Activated T-helper 2 cell treated with anti-CD3 and anti-CD28 coated beads, Interferon-gamma antibody, Interleukin-2, Interleukin-4, amounts not matched to agents 10 μg/mL and 5 μg/mL and 100 μg/mL, durations not matched to agents 14 hours and 24 hours and 36 hours (primary cell): Measurements from ENCODE around the gene RAP1GAP. TPM values are rescaled to one million over a fixed set of nuclear protein-coding genes. Genes with fewer than 3 reads are reported as not detected.
"Not testable (repeated sequence)": the region's sequence is repeated elsewhere in the genome, so short reads cannot be mapped to it uniquely, and the experiment has no call there.

ENCODE experiments used
- DNase-seq: peaks from one replicate; pipeline ENCODE4 v3.0.0; 2021; ENCODE audit warnings: low spot score
- H3K27ac Mint-ChIP-seq: one replicate; pipeline ENCODE4 v1.8.0; 2021; ENCODE audit warnings: mixed read lengths
- H3K27me3 Mint-ChIP-seq: one replicate; pipeline ENCODE4 v1.8.0; 2021; ENCODE audit warnings: low read depth, mixed read lengths
- H3K36me3 Mint-ChIP-seq: one replicate; pipeline ENCODE4 v1.8.0; 2021; ENCODE audit warnings: low read depth, mixed read lengths
- H3K4me1 Mint-ChIP-seq: one replicate; pipeline ENCODE4 v1.8.0; 2021; ENCODE audit warnings: low read depth, mixed read lengths
- H3K4me3 Mint-ChIP-seq: one replicate; pipeline ENCODE4 v1.8.0; 2021; ENCODE audit warnings: low read depth, mild to moderate bottlenecking, moderate library complexity, mixed read lengths
- H3K9me3 Mint-ChIP-seq: one replicate; pipeline ENCODE4 v1.8.0; 2021; ENCODE audit warnings: mixed read lengths
- intact Hi-C: fragments of 100-400 bp; cut with micrococcal nuclease; formaldehyde crosslinking; loops from one replicate; pipeline ENCODE4 v1.15.1; 2023
- total RNA-seq: library from RNA; stranded (reverse); gene quantifications from 2 replicates; pipeline ENCODE4 v1.2.3, GENCODE V29; 2022

RAP1GAP gene
- total RNA-seq, 1 donor from 2014 or later, result 0.46 TPM

DNA sequence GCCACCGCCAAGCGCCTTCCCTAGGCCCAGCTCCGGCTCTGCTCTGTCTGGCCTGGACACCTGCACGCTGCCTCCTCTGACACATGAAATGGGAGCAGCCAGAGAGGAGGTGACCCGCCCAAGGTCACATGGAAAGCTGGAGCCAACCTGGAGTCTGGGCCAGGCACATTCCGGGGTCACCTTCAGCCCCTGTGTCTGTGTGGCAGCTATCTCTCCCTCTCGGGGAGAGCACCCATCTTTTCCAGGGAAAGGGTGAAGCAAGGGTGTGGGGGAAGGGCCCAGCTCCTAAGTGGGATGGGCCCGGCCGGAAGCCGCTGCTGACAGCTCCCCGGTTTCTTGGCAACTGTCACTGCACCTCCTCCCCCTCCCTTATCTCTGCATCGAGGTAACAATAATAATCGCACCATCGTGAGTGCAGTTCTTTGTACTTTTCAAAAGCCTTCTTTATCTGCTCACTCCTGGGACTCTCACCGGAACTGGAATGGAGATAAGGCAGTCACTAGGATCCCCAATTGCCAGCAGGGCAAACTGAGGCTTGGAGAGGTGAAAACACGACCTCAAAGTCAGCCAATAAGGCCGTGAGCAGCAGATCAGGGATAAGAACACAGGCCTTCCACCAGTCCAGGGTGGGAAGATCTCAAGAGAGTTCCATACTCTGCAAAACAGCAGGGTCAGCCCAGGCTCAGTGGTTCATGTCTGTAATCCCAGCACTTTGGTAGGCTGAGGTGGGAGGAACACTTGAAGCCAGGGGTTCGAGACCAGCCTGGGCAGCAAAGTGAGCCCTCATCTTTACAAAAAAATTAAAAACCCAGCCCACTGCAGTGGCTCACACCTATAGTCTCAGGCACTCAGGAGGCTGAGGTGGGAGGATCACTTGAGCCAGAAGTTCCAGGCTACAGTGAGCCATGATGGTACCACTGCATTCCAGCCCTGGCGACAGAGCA, 36.9 kb downstream of the RAP1GAP start:
- no peak for DNase-seq
- intact Hi-C loops, result no loop called here
- Mint-ChIP-seq H3K36me3 (no peaks in the 10 kb centered on the region), H3K27me3 (no peaks in the 10 kb centered on the region), H3K27ac (no peak overlapping the region), H3K9me3 (no peaks in the 10 kb centered on the region), H3K4me3 (no peak overlapping the region), H3K4me1 (no peaks in the 10 kb centered on the region)

DNA sequence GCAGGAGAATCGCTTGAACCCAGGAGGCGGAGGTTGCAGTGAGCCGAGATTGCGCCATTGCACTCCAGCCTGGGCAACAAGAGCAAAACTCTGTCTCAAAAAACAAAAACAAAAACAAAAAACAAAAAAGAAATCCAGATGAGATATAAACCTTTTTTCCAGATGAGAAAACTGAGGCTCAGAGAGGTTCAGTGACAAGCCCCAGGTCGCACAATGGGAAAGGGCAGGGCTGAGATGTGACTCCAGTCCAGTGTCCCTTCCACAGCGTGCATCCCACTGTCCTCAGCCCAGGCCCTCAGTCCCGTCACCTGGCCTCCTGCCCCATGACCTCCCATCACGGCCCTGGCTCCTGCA, 37.6 kb downstream of the RAP1GAP start:
- H3K4me3 Mint-ChIP-seq, H3K9me3 Mint-ChIP-seq, H3K27me3 Mint-ChIP-seq, H3K36me3 Mint-ChIP-seq, H3K27ac Mint-ChIP-seq, H3K4me1 Mint-ChIP-seq, intact Hi-C loops, DNase-seq: not testable (repeated sequence)

DNA sequence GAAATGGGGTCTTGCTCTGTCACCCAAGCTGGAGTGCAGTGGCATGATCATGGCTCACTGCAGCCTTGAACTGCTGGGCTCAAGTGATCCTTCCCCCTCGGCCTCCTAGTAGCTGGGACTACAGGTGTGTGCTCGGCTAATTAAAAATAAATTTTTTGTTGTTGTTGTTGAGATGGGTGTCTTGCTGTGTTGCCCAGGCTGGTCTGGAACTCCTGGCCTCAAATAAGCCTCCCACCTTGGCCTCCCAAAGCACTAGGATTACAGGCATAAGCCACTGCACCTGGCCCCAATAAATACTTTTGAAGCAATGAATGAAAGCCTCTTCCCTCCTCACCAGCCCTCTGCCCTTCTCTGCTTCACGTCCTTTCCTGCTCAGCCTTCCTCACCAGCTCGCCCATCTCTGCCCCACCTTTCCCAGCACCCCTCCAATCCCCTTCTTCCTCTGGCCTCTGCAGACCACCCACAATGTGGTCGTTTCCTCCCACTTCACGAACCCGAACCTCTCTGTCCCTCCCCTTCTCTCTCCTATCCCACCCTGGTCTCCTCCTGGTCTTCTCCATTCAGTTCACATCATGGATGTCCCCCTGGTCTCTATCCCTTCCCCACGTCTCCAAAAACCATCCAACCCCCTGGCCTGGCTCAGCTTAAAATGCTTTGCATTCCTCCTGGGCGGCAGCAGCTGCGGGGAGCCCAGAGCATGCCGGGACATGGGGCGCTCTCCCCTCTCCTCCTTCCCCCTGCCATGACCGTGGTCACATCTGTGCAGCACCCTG, 38.4 kb downstream of the RAP1GAP start:
- H3K4me1 Mint-ChIP-seq, result no peaks in the 10 kb centered on the region
- DNase-seq, result no peak
- no peaks in the 10 kb centered on the region for H3K9me3 Mint-ChIP-seq
- H3K27ac Mint-ChIP-seq, result no peak overlapping the region
- H3K4me3 Mint-ChIP-seq, result no peak overlapping the region
- intact Hi-C loops, result no loop called here
- H3K27me3 Mint-ChIP-seq, result no peaks in the 10 kb centered on the region
- no peaks in the 10 kb centered on the region for H3K36me3 Mint-ChIP-seq

DNA sequence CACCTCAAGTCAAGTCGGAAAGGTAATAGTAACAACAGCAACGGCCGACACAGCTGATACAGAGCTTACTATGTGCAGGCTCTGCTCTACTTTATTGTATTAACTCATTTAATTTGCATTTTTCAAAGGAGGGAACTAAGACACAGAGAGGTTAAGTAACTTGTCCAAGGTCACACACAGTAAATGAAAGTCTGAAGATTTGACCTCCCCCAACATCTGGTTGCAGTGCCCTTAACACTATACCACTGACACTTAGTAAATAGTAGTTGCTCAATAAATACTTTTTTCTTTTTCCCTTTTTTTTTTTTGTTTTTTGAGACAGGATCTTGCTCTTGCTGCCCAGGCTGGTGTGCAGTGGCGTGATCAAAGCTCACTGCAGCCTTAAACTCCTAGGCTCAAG, 39.2 kb downstream of the RAP1GAP start:
- H3K27me3 Mint-ChIP-seq, result no peaks in the 10 kb centered on the region

DNA sequence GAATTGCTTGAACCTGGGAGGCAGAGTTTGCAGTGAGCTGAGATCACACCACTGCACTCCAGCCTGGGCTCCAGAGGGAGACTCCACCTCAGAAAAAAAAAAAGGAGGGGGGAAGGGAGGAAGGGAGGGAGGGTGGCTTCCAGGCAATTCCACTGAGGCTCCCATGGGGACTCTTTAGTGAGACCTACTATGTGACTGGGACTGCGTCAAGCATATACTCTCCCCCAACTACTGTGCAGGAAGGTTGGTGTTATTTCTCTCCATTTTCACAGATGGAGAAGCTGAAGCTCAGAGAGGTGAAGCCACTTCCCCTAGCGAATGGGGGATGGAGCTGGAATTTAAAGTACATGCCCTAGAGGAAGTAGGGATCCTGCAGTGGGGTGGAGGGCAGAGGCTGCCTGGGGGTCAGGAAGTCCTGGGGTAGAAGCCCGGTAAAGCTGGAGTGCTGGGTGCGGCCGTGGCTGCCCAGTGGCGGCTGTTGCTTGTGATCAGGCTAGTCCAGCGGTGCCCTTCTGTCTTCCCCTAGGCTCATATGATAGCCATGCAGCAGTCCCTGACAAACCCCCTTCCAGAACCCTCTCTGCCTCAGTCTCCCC, 40.3 kb downstream of the RAP1GAP start:
- no peak for DNase-seq
- H3K9me3 Mint-ChIP-seq, result no peaks in the 10 kb centered on the region
- no peaks in the 10 kb centered on the region for H3K27me3 Mint-ChIP-seq
- intact Hi-C loops, result no loop called here
- no peaks in the 10 kb centered on the region for H3K4me1 Mint-ChIP-seq
- no peak overlapping the region for H3K27ac Mint-ChIP-seq
- H3K36me3 Mint-ChIP-seq, result no peaks in the 10 kb centered on the region
- no peak overlapping the region for H3K4me3 Mint-ChIP-seq

More for the DNA sequence above, 39.2 kb downstream of the RAP1GAP start:
- Mint-ChIP-seq H3K4me3 (no peak overlapping the region), H3K4me1 (no peaks in the 10 kb centered on the region), H3K36me3 (no peaks in the 10 kb centered on the region), H3K27ac (no peak overlapping the region), H3K9me3 (no peaks in the 10 kb centered on the region)
- intact Hi-C loops, result no loop called here
- DNase-seq, result no peak

DNA sequence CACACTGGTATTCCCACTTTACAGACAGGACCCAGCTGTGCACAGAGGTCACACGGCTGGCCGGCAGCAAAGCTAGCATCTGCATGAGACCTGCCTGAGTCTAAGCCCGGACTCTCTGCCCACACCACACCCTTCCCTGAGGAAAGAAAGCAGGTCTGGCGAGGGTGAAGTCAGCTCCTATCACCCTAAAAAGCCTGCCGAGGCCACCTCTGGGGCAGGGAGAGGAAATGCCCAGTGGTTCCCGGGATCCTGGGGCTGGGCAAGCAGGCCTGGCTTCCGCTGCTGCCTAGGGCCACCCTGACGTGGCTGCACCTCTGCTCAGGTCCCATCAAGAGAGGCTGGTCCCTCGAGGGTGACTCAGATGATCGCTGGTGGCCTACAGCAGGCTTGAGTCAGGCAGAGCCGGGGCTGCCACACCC, 42.2 kb downstream of the RAP1GAP start:
- no peak for DNase-seq
- peaks cover 1% of the 10 kb centered on the region for H3K27me3 Mint-ChIP-seq
- H3K36me3 Mint-ChIP-seq, result no peaks in the 10 kb centered on the region
- no peaks in the 10 kb centered on the region for H3K9me3 Mint-ChIP-seq
- peaks cover 2% of the 10 kb centered on the region for H3K4me1 Mint-ChIP-seq
- H3K4me3 Mint-ChIP-seq, result no peak overlapping the region
- intact Hi-C loops, result no loop called here
- no peak overlapping the region for H3K27ac Mint-ChIP-seq

DNA sequence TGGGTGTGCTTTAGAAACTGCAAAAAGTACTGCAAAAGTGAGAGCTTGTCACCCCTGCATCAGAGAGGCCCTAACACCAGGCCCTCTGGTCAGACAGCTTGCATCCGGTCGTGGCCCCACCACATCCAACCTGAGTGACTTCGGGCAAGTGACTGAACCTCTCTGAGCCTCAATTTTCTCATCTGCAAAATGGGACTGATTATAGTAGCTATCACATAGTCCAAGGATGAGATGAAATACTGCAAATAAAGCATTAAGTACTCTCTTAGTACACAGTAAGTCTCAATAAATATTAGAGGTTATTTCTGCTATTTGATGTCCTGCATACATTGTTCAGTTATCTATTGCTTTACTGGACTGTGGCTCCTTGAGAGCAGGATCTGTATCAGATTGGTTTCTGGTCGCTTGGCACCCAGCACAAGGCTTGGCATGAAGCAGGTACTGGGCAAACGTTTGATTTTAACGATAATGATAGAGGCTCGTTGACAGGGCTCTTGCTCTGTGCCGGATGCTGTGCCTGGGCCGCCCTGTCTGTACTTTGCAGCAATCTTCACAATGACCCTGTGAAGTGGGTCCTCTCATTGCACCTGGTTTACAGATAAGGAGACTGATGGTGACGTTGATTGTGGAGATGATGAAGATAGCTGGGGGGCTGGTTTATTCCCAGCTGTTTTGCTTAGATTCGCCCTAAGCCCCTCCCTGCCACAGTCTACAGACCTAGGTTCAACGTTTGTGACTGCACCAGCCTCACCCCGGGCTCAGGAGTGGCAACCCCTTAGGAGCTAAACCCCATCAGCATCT, 43.6 kb downstream of the RAP1GAP start:
- Mint-ChIP-seq H3K4me1 (peaks cover 2% of the 10 kb centered on the region), H3K27me3 (peaks cover 10% of the 10 kb centered on the region), H3K4me3 (no peak overlapping the region), H3K27ac (no peak overlapping the region), H3K9me3 (no peaks in the 10 kb centered on the region), H3K36me3 (no peaks in the 10 kb centered on the region)
- DNase-seq, result no peak
- intact Hi-C loops, result no loop called here

DNA sequence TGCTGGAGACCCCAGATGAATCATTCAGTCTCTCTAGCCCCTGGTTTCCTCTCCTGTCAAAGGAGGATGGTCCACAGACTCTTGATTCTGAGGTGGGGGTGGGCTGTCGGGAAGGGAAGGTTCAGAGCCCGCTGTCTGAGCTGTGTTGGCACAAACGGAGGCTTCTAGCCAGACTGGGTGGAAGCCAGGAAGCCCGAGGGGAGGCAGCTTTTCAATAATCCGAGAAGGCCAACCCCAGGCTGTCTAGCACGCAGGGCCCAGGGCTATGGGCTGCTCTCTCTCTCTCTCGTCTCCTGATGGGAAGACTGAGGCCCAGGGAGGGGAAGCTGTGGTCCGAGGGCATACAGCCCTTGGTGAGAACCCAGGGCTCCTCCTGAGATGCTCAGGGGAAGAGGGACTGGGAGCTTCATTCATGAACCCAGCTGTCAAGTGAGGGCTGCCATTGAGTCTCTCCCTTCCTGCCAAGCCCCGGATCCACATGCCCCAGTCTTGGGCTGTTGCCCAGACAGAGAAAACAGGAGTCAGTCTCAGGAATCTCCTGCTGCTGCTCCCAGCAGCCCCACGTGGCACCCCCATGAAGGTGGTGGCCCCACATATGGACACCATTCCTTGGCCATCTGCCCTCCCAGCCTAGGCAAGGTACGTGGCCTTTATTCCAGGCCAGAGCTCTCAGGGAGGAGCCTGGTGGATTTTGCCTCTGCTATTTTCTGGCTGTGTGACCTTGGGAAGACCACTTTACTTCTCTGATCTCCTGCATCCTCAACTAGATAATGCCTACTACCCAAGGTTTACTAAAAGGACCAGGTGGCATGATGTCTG, 44.4 kb downstream of the RAP1GAP start:
- intact Hi-C loops, result no loop called here
- no peak overlapping the region for H3K4me3 Mint-ChIP-seq
- H3K4me1 Mint-ChIP-seq, result peaks cover 2% of the 10 kb centered on the region
- no peaks in the 10 kb centered on the region for H3K36me3 Mint-ChIP-seq
- no peak overlapping the region for H3K27ac Mint-ChIP-seq
- no peak for DNase-seq
- H3K27me3 Mint-ChIP-seq, result peaks cover 12% of the 10 kb centered on the region
- no peaks in the 10 kb centered on the region for H3K9me3 Mint-ChIP-seq

DNA sequence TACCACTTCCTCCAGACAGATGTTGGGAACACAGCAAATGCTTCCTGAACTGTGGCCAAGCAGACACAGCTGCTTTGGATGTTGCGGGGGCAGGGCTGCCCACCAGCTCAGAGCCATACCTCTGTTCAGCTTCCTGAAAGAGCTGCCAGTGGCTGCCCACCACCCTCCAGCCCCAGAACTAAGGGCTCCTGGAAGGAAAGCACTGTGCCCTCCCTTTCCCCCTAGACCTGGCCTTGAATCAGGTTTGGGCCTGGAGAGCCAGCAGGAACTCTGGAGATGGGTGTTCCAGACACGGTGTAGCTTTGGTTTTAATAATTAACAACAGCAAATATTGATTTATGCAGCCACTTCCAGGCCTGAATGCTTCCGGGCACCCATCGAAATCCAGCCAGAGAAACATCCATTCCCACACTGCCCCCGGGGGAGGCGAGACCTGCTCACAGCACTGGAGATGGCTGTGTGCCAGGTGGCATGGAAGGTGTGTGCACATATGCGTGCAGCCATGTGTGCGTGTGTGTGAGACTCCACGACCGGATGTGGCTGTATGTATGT, 45.7 kb downstream of the RAP1GAP start:
- H3K9me3 Mint-ChIP-seq, result no peaks in the 10 kb centered on the region

DNA sequence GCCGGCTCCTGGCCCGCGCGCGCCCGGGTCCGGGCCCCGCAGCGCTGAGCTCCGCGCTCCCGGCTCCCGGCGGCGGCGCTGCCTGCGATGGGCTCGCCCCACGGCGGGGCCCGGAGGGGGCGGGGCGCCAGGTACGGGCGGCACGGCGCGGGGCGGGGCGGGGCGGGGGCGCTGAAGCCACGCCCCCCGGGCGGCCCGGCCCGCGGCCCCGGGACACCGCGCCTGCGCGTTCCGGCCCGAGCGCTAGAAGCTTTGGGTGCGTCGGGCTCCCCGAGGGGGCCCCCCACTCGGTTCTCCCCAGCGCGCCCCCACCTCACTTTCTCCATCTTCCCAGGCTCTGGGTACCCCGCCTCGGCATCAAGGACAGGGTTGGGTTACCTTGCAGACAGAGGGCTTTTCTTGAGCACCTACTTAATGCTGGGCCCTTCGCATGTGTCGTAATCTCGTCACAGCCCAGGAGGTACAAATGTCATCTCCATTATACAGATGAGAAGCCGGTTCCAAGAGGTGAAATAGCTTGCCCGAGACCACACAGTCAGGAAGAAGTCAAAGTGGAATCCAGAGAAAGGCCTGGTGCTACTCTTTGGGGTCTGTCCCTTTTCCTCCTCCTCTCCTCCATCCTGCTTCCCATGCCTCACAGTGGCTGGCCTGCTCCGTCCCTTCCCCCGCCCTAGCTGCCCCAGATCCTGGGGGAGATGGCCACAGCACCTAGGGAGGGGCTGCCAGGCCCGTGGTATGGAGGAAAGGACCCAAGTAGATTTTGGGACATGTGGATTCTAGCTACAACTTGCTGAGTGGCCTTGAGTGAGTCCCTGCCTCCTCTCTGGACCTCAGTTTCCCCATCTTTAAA, 46.5 kb downstream of the RAP1GAP start:
- DNase-seq, result peak; percentile 39
- intact Hi-C loops, result no loop called here
- Mint-ChIP-seq H3K36me3 (no peaks in the 10 kb centered on the region), H3K4me1 (peaks cover 2% of the 10 kb centered on the region), H3K9me3 (no peaks in the 10 kb centered on the region), H3K27me3 (peaks cover 14% of the 10 kb centered on the region), H3K4me3 (peak overlapping the region; percentile 54), H3K27ac (no peak overlapping the region)

More for the DNA sequence above, 45.7 kb downstream of the RAP1GAP start:
- H3K4me1 Mint-ChIP-seq, result peaks cover 2% of the 10 kb centered on the region
- H3K36me3 Mint-ChIP-seq, result no peaks in the 10 kb centered on the region
- no peak overlapping the region for H3K4me3 Mint-ChIP-seq
- H3K27me3 Mint-ChIP-seq, result peaks cover 14% of the 10 kb centered on the region
- no peak for DNase-seq
- intact Hi-C loops, result no loop called here
- no peak overlapping the region for H3K27ac Mint-ChIP-seq
